ENCODE measurements around the gene TPR.

DNA sequence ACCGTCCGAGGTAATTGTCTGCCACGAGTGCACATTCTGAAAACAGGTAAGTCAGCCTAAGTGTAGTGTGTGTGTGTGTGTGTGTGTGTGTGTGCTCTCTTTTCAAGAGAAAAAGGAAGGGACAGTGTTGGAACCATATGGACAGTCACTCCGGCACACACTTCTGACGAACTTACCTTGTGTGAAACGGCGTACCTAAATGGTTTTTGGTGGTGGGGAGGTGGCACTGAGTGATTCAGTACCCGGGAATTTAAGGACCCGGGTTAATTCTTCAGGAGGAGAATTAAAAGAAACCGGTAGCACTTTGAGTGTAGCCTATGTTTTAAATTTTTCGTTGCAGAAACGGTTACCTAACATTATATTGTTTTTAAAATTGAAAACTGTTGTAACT, 871 bp upstream of the TPR start:
- TF ChIP-seq, protein P1, sequence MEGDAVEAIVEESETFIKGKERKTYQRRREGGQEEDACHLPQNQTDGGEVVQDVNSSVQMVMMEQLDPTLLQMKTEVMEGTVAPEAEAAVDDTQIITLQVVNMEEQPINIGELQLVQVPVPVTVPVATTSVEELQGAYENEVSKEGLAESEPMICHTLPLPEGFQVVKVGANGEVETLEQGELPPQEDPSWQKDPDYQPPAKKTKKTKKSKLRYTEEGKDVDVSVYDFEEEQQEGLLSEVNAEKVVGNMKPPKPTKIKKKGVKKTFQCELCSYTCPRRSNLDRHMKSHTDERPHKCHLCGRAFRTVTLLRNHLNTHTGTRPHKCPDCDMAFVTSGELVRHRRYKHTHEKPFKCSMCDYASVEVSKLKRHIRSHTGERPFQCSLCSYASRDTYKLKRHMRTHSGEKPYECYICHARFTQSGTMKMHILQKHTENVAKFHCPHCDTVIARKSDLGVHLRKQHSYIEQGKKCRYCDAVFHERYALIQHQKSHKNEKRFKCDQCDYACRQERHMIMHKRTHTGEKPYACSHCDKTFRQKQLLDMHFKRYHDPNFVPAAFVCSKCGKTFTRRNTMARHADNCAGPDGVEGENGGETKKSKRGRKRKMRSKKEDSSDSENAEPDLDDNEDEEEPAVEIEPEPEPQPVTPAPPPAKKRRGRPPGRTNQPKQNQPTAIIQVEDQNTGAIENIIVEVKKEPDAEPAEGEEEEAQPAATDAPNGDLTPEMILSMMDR (IDR thresholded peaks at IDR 0.05), result no peak
- TF ChIP-seq POLR2A (IDR thresholded peaks at IDR 0.05), result peak in 1 of 2 donors; percentile 53
- TF ChIP-seq EP300 (IDR thresholded peaks at IDR 0.05), result no peak

All from tibial nerve (tissue), 4 donors.